ENCODE results near the gene ENTREP1. TPM values are rescaled to one million over a fixed set of nuclear protein-coding genes. Genes with fewer than 3 reads are reported as not detected.

ENTREP1 gene
- total RNA-seq, 4 donors from 2014 or later, result 11.3 to 29.3 (median 21.3) TPM

- no peaks in the 10 kb centered on the region for H3K27me3 ChIP-seq
- H3K9me3 ChIP-seq, result no peaks in the 10 kb centered on the region
- TF ChIP-seq, protein P1, sequence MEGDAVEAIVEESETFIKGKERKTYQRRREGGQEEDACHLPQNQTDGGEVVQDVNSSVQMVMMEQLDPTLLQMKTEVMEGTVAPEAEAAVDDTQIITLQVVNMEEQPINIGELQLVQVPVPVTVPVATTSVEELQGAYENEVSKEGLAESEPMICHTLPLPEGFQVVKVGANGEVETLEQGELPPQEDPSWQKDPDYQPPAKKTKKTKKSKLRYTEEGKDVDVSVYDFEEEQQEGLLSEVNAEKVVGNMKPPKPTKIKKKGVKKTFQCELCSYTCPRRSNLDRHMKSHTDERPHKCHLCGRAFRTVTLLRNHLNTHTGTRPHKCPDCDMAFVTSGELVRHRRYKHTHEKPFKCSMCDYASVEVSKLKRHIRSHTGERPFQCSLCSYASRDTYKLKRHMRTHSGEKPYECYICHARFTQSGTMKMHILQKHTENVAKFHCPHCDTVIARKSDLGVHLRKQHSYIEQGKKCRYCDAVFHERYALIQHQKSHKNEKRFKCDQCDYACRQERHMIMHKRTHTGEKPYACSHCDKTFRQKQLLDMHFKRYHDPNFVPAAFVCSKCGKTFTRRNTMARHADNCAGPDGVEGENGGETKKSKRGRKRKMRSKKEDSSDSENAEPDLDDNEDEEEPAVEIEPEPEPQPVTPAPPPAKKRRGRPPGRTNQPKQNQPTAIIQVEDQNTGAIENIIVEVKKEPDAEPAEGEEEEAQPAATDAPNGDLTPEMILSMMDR (IDR thresholded peaks at IDR 0.05), result no peak
- TF ChIP-seq EP300 (IDR thresholded peaks at IDR 0.05) (no peak), POLR2AphosphoS5 (IDR thresholded peaks at IDR 0.05) (no peak), POLR2A (IDR thresholded peaks at IDR 0.05) (no peak)
- no peak for ATAC-seq
- no peak overlapping the region for H3K4me3 ChIP-seq
- no peak overlapping the region for H3K27ac ChIP-seq
- no peaks in the 10 kb centered on the region for H3K36me3 ChIP-seq
- H3K4me1 ChIP-seq, result no peaks in the 10 kb centered on the region
- WGBS, 2 donors (ENCODE audit: low coverage in 1 of 2), result 47 to 51% methylated on average over 2 of the region's 2 CpGs
Measured at GRCh38 chr9:69283003-69283402, 42.0 kb upstream of the ENTREP1 start.

- H3K4me1 ChIP-seq, result peaks cover 0 to 13% (median 0%) of the 10 kb centered on the region in 3 donors
- no peaks in the 10 kb centered on the region for H3K36me3 ChIP-seq
- no peak overlapping the region for H3K4me3 ChIP-seq
- 81 to 82% methylated on average over 1 to 3 of the region's 3 CpGs for WGBS, 2 donors (ENCODE audit: low coverage in 1 of 2)
- H3K27ac ChIP-seq, result no peak overlapping the region
- H3K9me3 ChIP-seq, result no peaks in the 10 kb centered on the region
- TF ChIP-seq POLR2AphosphoS5 (IDR thresholded peaks at IDR 0.05) (no peak), EP300 (IDR thresholded peaks at IDR 0.05) (no peak), POLR2A (IDR thresholded peaks at IDR 0.05) (no peak)
- TF ChIP-seq, protein P1 (IDR thresholded peaks at IDR 0.05), result no peak
- no peak for ATAC-seq
- no peaks in the 10 kb centered on the region for H3K27me3 ChIP-seq
Measured at GRCh38 chr9:69292078-69292477, 32.9 kb upstream of the ENTREP1 start.

DNA sequence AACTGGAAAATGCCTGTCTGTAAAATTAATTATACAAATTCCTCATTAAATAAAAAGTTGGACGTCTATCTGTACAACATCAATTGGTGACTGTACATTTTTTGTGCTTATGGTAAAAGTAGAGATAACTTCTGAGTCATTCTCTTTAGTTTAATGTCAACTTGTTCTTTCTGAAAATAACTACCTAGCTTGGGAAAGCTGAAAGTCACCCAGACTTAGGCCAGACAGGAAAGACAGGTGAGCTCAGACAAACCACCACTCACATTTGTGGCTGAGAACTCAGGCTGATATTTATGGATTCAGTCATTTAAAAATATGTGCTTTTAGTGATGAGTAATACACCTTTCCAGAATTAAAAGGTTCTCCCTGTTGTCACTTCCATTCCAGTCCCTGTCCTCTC lies 31.9 kb upstream of the ENTREP1 start:
- Histone ChIP-seq H3K27me3 (no peaks in the 10 kb centered on the region), H3K9me3 (no peaks in the 10 kb centered on the region), H3K27ac (no peak overlapping the region), H3K4me3 (no peak overlapping the region), H3K36me3 (no peaks in the 10 kb centered on the region), H3K4me1 (peaks cover 0 to 20% (median 0%) of the 10 kb centered on the region in 3 donors)
- no peak for ATAC-seq
- 10 to 27% methylated on average over 1 of the region's 1 CpG for WGBS, 2 donors (ENCODE audit: low coverage in 1 of 2)
- TF ChIP-seq POLR2A (IDR thresholded peaks at IDR 0.05), result no peak
- TF ChIP-seq POLR2AphosphoS5 (IDR thresholded peaks at IDR 0.05), result no peak
- TF ChIP-seq, protein P1 (IDR thresholded peaks at IDR 0.05), result no peak
- TF ChIP-seq EP300 (IDR thresholded peaks at IDR 0.05), result no peak

DNA sequence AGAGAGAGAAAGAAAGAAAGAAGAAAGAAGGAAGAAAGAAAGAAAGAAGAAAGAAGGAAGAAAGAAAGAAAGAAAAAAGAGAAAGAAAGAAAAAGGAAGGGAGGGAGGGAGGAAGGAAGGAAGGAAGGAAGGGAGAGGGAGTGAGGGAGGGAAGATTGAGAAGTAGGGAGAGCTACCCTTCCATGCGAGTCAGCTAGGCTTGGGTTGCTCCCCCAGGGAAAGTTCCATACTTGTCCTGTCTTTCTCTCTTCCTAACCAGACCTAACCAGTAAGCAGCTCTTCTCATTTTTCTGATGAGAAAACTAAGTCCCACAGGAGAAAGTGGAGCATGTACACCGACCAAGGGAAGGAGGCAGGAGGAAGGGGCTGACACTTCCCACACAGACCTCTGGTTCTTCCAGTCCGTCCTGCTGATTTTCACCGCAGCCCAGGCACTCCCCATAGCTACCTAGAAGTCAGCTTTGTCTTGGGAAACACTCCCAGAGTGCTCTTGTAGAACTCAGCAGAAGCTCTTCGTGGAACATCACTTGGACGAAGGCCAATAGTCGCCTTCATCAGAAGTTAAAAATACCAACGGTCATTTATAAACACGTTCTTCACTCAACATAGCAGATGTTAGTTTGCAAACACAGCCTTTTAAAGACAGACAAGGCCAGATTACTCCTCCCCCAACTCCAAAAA lies 29.0 kb upstream of the ENTREP1 start:
- no peaks in the 10 kb centered on the region for H3K36me3 ChIP-seq
- TF ChIP-seq, protein P1 (IDR thresholded peaks at IDR 0.05), result no peak
- H3K27ac ChIP-seq, result peak overlapping the region in 3 of 4 donors; percentile 39 to 69 (median 67)
- WGBS, 2 donors (ENCODE audit: low coverage in 1 of 2), result 20 to 29% methylated on average over 7 to 9 of the region's 9 CpGs
- no peak overlapping the region for H3K4me3 ChIP-seq
- H3K4me1 ChIP-seq, result peaks cover 0 to 32% (median 0%) of the 10 kb centered on the region in 3 donors
- ATAC-seq, result no peak
- no peaks in the 10 kb centered on the region for H3K9me3 ChIP-seq
- no peaks in the 10 kb centered on the region for H3K27me3 ChIP-seq

DNA sequence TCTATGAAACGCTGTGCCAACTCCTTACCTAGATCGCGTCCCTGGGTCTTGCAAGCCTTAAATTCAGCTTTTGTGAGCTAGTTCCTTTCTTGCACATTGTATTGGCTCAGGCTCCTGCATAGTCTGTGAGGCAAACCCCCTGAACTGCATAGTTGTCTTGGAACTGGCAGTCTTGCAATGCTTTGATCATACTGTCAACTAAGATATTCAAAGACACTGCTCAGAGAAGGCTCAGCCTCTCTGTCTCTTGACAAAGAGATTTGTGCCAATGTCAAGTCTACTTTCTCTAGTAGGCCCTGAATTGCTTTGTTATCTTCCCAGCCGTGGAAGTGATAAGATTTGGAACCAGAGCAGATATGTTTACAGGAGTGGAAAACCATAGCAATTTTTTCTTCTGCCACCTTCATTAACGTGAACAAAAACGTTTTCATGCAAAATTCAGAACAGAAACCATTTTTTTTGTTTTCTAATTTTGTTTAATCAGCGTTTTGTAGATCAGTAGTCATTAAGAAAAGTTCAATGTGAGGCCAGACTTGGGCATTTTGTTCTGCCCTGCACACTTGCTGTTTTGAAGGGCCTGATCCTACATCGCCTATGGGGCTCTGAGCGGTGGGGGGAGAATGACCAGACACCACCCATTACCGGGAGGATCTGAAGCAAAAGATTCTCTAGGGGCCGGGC lies 27.6 kb upstream of the ENTREP1 start:
- H3K9me3 ChIP-seq, result no peaks in the 10 kb centered on the region
- no peak for ATAC-seq
- 46 to 78% methylated on average over 7 to 8 of the region's 11 CpGs for WGBS, 2 donors (ENCODE audit: low coverage in 1 of 2)
- peaks cover 0 to 32% (median 0%) of the 10 kb centered on the region in 3 donors for H3K4me1 ChIP-seq
- no peak overlapping the region for H3K4me3 ChIP-seq
- H3K36me3 ChIP-seq, result no peaks in the 10 kb centered on the region
- H3K27ac ChIP-seq, result peak overlapping the region in 1 of 4 donors; percentile 5
- H3K27me3 ChIP-seq, result no peaks in the 10 kb centered on the region
- TF ChIP-seq POLR2AphosphoS5 (IDR thresholded peaks at IDR 0.05), result no peak
- no peak for TF ChIP-seq POLR2A (IDR thresholded peaks at IDR 0.05)
- TF ChIP-seq EP300 (IDR thresholded peaks at IDR 0.05), result no peak
- TF ChIP-seq, protein P1 (IDR thresholded peaks at IDR 0.05), result no peak
